ENCODE data around the gene NCKAP1. TPM values are rescaled to one million over a fixed set of nuclear protein-coding genes. Genes with fewer than 3 reads are reported as not detected.

Gene NCKAP1
- polyA plus RNA-seq, 1 experiment, result 58.0 TPM

GRCh38 chr2:182870227-182870626 lies 168.0 kb downstream of the NCKAP1 start:
- no peak for DNase-seq (ENCODE audit: low read depth)
- CTCF ChIA-PET, result interaction anchor here (0.7 kb wide), 1 partner anchor 13 kb away, joined by 4 read pairs; no protein-coding TSS in a partner anchor
- Histone ChIP-seq H3K4me3 (ENCODE audit: low read depth, low read length) (no peak overlapping the region), H3K27me3 (ENCODE audit: control insufficient read depth, insufficient read depth, low read length) (no peaks in the 10 kb centered on the region), H3K36me3 (ENCODE audit: control insufficient read depth, insufficient read depth, low read length) (no peaks in the 10 kb centered on the region)
- no peak for TF ChIP-seq CTCF (IDR thresholded peaks at IDR 0.05; ENCODE audit: insufficient read depth, low read depth, low read length)
- POLR2A ChIA-PET, result no interaction called here

GRCh38 chr2:182868054-182868796 lies 170.0 kb downstream of the NCKAP1 start:
- no peak for TF ChIP-seq CTCF (IDR thresholded peaks at IDR 0.05; ENCODE audit: insufficient read depth, low read depth, low read length)
- Histone ChIP-seq H3K4me3 (ENCODE audit: low read depth, low read length) (no peak overlapping the region), H3K36me3 (ENCODE audit: control insufficient read depth, insufficient read depth, low read length) (no peaks in the 10 kb centered on the region), H3K27me3 (ENCODE audit: control insufficient read depth, insufficient read depth, low read length) (no peaks in the 10 kb centered on the region)
- ChIA-PET POLR2A (no interaction called here), CTCF (interaction anchor here (0.7 to 1.0 kb wide), 2 partner anchors 17 to 23 kb away, joined by 3 to 4 read pairs; no protein-coding TSS in a partner anchor)
- no peak for DNase-seq (ENCODE audit: low read depth)

- Histone ChIP-seq H3K27me3 (ENCODE audit: control insufficient read depth, insufficient read depth, low read length) (no peaks in the 10 kb centered on the region), H3K4me3 (ENCODE audit: low read depth, low read length) (peak overlapping the region; percentile 44), H3K36me3 (ENCODE audit: control insufficient read depth, insufficient read depth, low read length) (no peaks in the 10 kb centered on the region)
- TF ChIP-seq CTCF (IDR thresholded peaks at IDR 0.05; ENCODE audit: insufficient read depth, low read depth, low read length), result no peak
- no peak for DNase-seq (ENCODE audit: low read depth)
- POLR2A ChIA-PET, result no interaction called here
- CTCF ChIA-PET, result interaction anchor here (1.3 kb wide), 1 partner anchor 25 kb away, joined by 4 read pairs; no protein-coding TSS in a partner anchor
These were observed 170.7 kb downstream of the NCKAP1 start for GRCh38 chr2:182867426-182868053.

GRCh38 chr2:182866461-182867406 lies 171.5 kb downstream of the NCKAP1 start, which contains the start of gene FRZB:
Gene FRZB, minus strand, starts transcription at chr2:182866637. Its CDS starts 85 bp downstream, at chr2:182866552.
- H3K36me3 ChIP-seq (ENCODE audit: control insufficient read depth, insufficient read depth, low read length), result no peaks in the 10 kb centered on the region
- POLR2A ChIA-PET, result interaction anchor here (0.8 kb wide), 1 partner anchor 10 kb away, joined by 3 read pairs; no protein-coding TSS in a partner anchor
- CTCF ChIA-PET, result interaction anchor here (1.3 kb wide), 1 partner anchor 24 kb away, joined by 4 read pairs; no protein-coding TSS in a partner anchor
- peak within 1 kb of the TSS; percentile 44 for H3K4me3 ChIP-seq (ENCODE audit: low read depth, low read length)
- TF ChIP-seq CTCF (IDR thresholded peaks at IDR 0.05; ENCODE audit: insufficient read depth, low read depth, low read length), result peak; percentile 12; the same call in 1 of the 2 replicates
- H3K27me3 ChIP-seq (ENCODE audit: control insufficient read depth, insufficient read depth, low read length), result no peaks in the 10 kb centered on the region
- no peak for DNase-seq (ENCODE audit: low read depth)

Data from BJ (cell line).